Loucy (cell line): ENCODE results near the gene CD80.

ENCODE experiments used
- CTCF ChIP-seq: fragments of 200-600 bp; sonication (generic); conservative IDR thresholded peaks from 2 replicates; pipeline ENCODE4 v1.5.1; 2014; ENCODE audit warnings: mild to moderate bottlenecking, antibody characterized with exemption, low read length
- EZH2phosphoT487 ChIP-seq: fragments of 200-600 bp; IDR thresholded peaks from 2 replicates; pipeline ENCODE4 v1.6.1; 2018; ENCODE audit warnings: antibody characterized with exemption, mild to moderate bottlenecking, moderate library complexity, borderline replicate concordance

- TF ChIP-seq CTCF (no peak), EZH2phosphoT487 (no peak)
These were observed 41.4 kb downstream of the CD80 start for GRCh38 chr3:119518026-119518425.
